ENCODE data around the gene FLT3LG. TPM values are rescaled to one million over a fixed set of nuclear protein-coding genes. Genes with fewer than 3 reads are reported as not detected.

The FLT3LG gene
- total RNA-seq, 1 donor from 2014 or later: 3.0 TPM

- DNase-seq (ENCODE audit: low read depth): no peak
- no peak for TF ChIP-seq CTCF (IDR thresholded peaks at IDR 0.05; ENCODE audit: insufficient read depth, low read length, poor library complexity, severe bottlenecking)
- Histone ChIP-seq H3K36me3 (ENCODE audit: control insufficient read depth, insufficient read depth, low read length) (no peaks in the 10 kb centered on the region), H3K27me3 (ENCODE audit: control insufficient read depth, insufficient read depth, low read length) (peaks cover 99% of the 10 kb centered on the region), H3K4me3 (ENCODE audit: low read depth, low read length) (no peak overlapping the region)
These were observed 40.6 kb upstream of the FLT3LG start for GRCh38 chr19:49433240-49433901.

GRCh38 chr19:49434907-49435583 lies 39.0 kb upstream of the FLT3LG start:
- no peak for TF ChIP-seq CTCF (IDR thresholded peaks at IDR 0.05; ENCODE audit: insufficient read depth, low read length, poor library complexity, severe bottlenecking)
- H3K36me3 ChIP-seq (ENCODE audit: control insufficient read depth, insufficient read depth, low read length): no peaks in the 10 kb centered on the region
- H3K27me3 ChIP-seq (ENCODE audit: control insufficient read depth, insufficient read depth, low read length): peaks cover 98% of the 10 kb centered on the region
- H3K4me3 ChIP-seq (ENCODE audit: low read depth, low read length): no peak overlapping the region
- no peak for DNase-seq (ENCODE audit: low read depth)

- H3K36me3 ChIP-seq (ENCODE audit: control insufficient read depth, insufficient read depth, low read length): no peaks in the 10 kb centered on the region
- H3K4me3 ChIP-seq (ENCODE audit: low read depth, low read length): no peak overlapping the region
- no peak for DNase-seq (ENCODE audit: low read depth)
- no peak for TF ChIP-seq CTCF (IDR thresholded peaks at IDR 0.05; ENCODE audit: insufficient read depth, low read length, poor library complexity, severe bottlenecking)
- peaks cover 98% of the 10 kb centered on the region for H3K27me3 ChIP-seq (ENCODE audit: control insufficient read depth, insufficient read depth, low read length)
These were observed 38.3 kb upstream of the FLT3LG start for GRCh38 chr19:49435670-49436069.

GRCh38 chr19:49436381-49437017 lies 37.5 kb upstream of the FLT3LG start:
- Histone ChIP-seq H3K36me3 (ENCODE audit: control insufficient read depth, insufficient read depth, low read length) (no peaks in the 10 kb centered on the region), H3K4me3 (ENCODE audit: low read depth, low read length) (no peak overlapping the region), H3K27me3 (ENCODE audit: control insufficient read depth, insufficient read depth, low read length) (peaks cover 98% of the 10 kb centered on the region)
- DNase-seq (ENCODE audit: low read depth): no peak
- no peak for TF ChIP-seq CTCF (IDR thresholded peaks at IDR 0.05; ENCODE audit: insufficient read depth, low read length, poor library complexity, severe bottlenecking)

GRCh38 chr19:49437231-49437630 lies 36.8 kb upstream of the FLT3LG start:
- TF ChIP-seq CTCF (IDR thresholded peaks at IDR 0.05; ENCODE audit: insufficient read depth, low read length, poor library complexity, severe bottlenecking): no peak
- no peaks in the 10 kb centered on the region for H3K36me3 ChIP-seq (ENCODE audit: control insufficient read depth, insufficient read depth, low read length)
- DNase-seq (ENCODE audit: low read depth): no peak
- H3K27me3 ChIP-seq (ENCODE audit: control insufficient read depth, insufficient read depth, low read length): peaks cover 98% of the 10 kb centered on the region
- no peak overlapping the region for H3K4me3 ChIP-seq (ENCODE audit: low read depth, low read length)
